PC-3 (cell line): ENCODE results near the gene GRPR. TPM values are rescaled to one million over a fixed set of nuclear protein-coding genes. Genes with fewer than 3 reads are reported as not detected.
"Not testable (repeated sequence)": the region's sequence is repeated elsewhere in the genome, so short reads cannot be mapped to it uniquely, and the experiment has no call there.

Experiments used
- ATAC-seq: fragments of 200-7000 bp; cut with Tn5 transposase; 2 replicates; pipeline ENCODE4 v1.9.1; 2020; ENCODE audit warnings: mild to moderate bottlenecking, moderate library complexity
- BruUV-seq: library from RNA; stranded (reverse); fragments of 400-500 nt; replicated peaks from 2 replicates; lab custom pipeline; 2021; lab: Mats Ljungman, UMichigan
- CTCF ChIA-PET: fragments of 300-600 bp; sonication (Branson Sonifier 250); formaldehyde crosslinking; loops from one replicate; lab custom pipeline; 2022; ENCODE audit warnings: antibody characterized with exemption; lab: Charles Lee
- POLR2A ChIA-PET: fragments of 300-600 bp; sonication (Branson Sonifier 250); formaldehyde crosslinking; loops from one replicate; lab custom pipeline; 2022; ENCODE audit warnings: antibody characterized with exemption; ENCODE audit not compliant: unreplicated experiment; lab: Charles Lee
- DNase-seq: peaks from one replicate; pipeline ENCODE4 v3.0.0-alpha.2; 2015
- H2AFZ ChIP-seq: fragments of 300-600 bp; sonication (generic); 2 replicates; pipeline ENCODE4 v1.6.0; 2016; ENCODE audit warnings: antibody characterized with exemption, low read length
- H3F3A ChIP-seq: fragments of 300-600 bp; sonication (generic); one replicate; pipeline ENCODE4 v1.6.0; 2017; ENCODE audit warnings: antibody characterized with exemption, low read length, control low read depth, mild to moderate bottlenecking; ENCODE audit not compliant: unreplicated experiment
- H3K27ac ChIP-seq: fragments of 300-600 bp; sonication (generic); 2 replicates; pipeline ENCODE4 v1.5.1; 2016; ENCODE audit warnings: mild to moderate bottlenecking, low read length
- H3K27me3 ChIP-seq: fragments of 300-600 bp; sonication (generic); 2 replicates; pipeline ENCODE4 v1.6.1; 2016; ENCODE audit warnings: low read length, mixed read lengths
- H3K36me3 ChIP-seq: fragments of 300-600 bp; sonication (generic); 2 replicates; pipeline ENCODE4 v1.6.1; 2016; ENCODE audit warnings: low read depth, mixed run types, low read length, mixed read lengths
- H3K4me1 ChIP-seq: fragments of 300-600 bp; sonication (generic); 2 replicates; pipeline ENCODE4 v1.5.1; 2016; ENCODE audit warnings: low read length; ENCODE audit not compliant: insufficient read depth
- H3K4me2 ChIP-seq: fragments of 300-600 bp; sonication (generic); 2 replicates; pipeline ENCODE4 v1.6.0; 2016; ENCODE audit warnings: low read length
- H3K4me3 ChIP-seq: fragments of 300-600 bp; sonication (generic); 2 replicates; pipeline ENCODE4 v1.5.1; 2016; ENCODE audit warnings: mild to moderate bottlenecking, low read length, mixed read lengths
- H3K79me2 ChIP-seq: fragments of 300-600 bp; sonication (generic); 2 replicates; pipeline ENCODE4 v1.6.1; 2017; ENCODE audit warnings: low read length, mixed read lengths
- H3K9ac ChIP-seq: fragments of 300-600 bp; sonication (generic); 2 replicates; pipeline ENCODE4 v1.6.0; 2016; ENCODE audit warnings: mild to moderate bottlenecking, low read length
- H3K9me2 ChIP-seq: fragments of 300-600 bp; sonication (generic); replicated peaks from 2 replicates; pipeline ENCODE4 v1.6.1; 2016; ENCODE audit warnings: mixed run types, low read length, mixed read lengths
- H3K9me3 ChIP-seq: fragments of 300-600 bp; sonication (generic); 2 replicates; pipeline ENCODE4 v1.6.1; 2016; ENCODE audit warnings: low read length, mixed read lengths
- H4K20me1 ChIP-seq: fragments of 300-600 bp; sonication (generic); 2 replicates; pipeline ENCODE4 v1.6.1; 2016; ENCODE audit warnings: low read length, mixed read lengths
- CTCF ChIP-seq: fragments of 300-600 bp; sonication (generic); conservative IDR thresholded peaks from 2 replicates; pipeline ENCODE4 v1.5.1; 2017; ENCODE audit warnings: antibody characterized with exemption, low read depth, mild to moderate bottlenecking, low read length
- EZH2 ChIP-seq: fragments of 300-600 bp; sonication (generic); IDR thresholded peaks from one replicate; pipeline ENCODE4 v1.6.1; 2017; ENCODE audit warnings: antibody characterized with exemption, mild to moderate bottlenecking, low read length; ENCODE audit not compliant: unreplicated experiment
- EZH2phosphoT487 ChIP-seq: fragments of 300-600 bp; sonication (generic); IDR thresholded peaks from 2 replicates; pipeline ENCODE4 v1.6.1; 2018; ENCODE audit warnings: mild to moderate bottlenecking, antibody characterized with exemption, low read length, borderline replicate concordance
- intact Hi-C: fragments of 100-400 bp; cut with micrococcal nuclease; formaldehyde crosslinking; loops from 2 replicates; pipeline ENCODE4 v1.9.0; 2023
- total RNA-seq: library from RNA; depleted of rRNA; stranded (reverse); fragments of >200 nt; gene quantifications from 2 replicates; pipeline ENCODE4 v1.2.3, GENCODE V29; 2014

Gene GRPR
- total RNA-seq, 1 experiment from 2014 or later: 26.5 TPM

- intact Hi-C loops: no loop called here
- no peak overlapping the region for H3K4me3 ChIP-seq
- no peaks in the 10 kb centered on the region for H3K9me2 ChIP-seq
- POLR2A ChIA-PET: no interaction called here
- no peak overlapping the region for H3K9ac ChIP-seq
- H4K20me1 ChIP-seq: no peaks in the 10 kb centered on the region
- H3K9me3 ChIP-seq: 0 out of 2 replicates have a peak, but pooled peaks cover 3% of the 10 kb centered on the region
- TF ChIP-seq EZH2 (no peak), EZH2phosphoT487 (no peak), CTCF (no peak)
- no peaks in the 10 kb centered on the region for H3K4me1 ChIP-seq
- H3K79me2 ChIP-seq: no peaks in the 10 kb centered on the region
- H2AFZ ChIP-seq: no peak overlapping the region
- H3K4me2 ChIP-seq: no peak overlapping the region
- BruUV-seq: no TSS peak
- no peak for ATAC-seq
- no peak overlapping the region for H3K27ac ChIP-seq
- no peaks in the 10 kb centered on the region for H3K27me3 ChIP-seq
- H3K36me3 ChIP-seq: no peaks in the 10 kb centered on the region
- no peak for DNase-seq
- H3F3A ChIP-seq: no peaks in the 10 kb centered on the region
- CTCF ChIA-PET: no interaction called here
Observed at GRCh38 chrX:16175329-16176061, 52.1 kb downstream of the GRPR start.

DNA sequence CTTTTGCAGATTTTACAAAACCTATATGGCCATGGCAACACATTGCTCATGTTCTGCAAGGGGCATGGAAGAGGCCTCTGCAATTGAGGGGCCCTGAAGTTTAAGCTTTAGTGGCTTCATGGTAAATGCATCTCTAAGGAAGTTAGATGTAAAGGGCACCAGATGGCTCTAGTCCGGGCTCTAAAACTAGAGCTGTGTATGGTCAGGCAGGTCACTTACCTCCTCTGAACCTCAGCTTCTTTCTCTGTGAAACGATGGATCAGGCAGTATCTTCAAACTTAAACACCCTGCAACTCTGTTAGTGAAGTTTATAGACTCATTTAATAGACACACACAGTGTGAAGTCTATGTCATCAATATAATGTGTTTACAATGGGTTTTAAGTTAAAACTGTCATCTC is 53.9 kb downstream of the GRPR start:
- Histone ChIP-seq H4K20me1 (no peaks in the 10 kb centered on the region), H3K4me1 (no peaks in the 10 kb centered on the region), H3K9me3 (0 out of 2 replicates have a peak, but pooled peaks cover 3% of the 10 kb centered on the region), H3K4me3 (no peak overlapping the region), H3K27me3 (no peaks in the 10 kb centered on the region), H3K36me3 (no peaks in the 10 kb centered on the region), H3K9me2 (no peaks in the 10 kb centered on the region), H3K27ac (no peak overlapping the region), H3K4me2 (no peak overlapping the region), H2AFZ (no peak overlapping the region), H3K9ac (no peak overlapping the region), H3K79me2 (no peaks in the 10 kb centered on the region), H3F3A (no peaks in the 10 kb centered on the region)
- TF ChIP-seq CTCF (no peak), EZH2phosphoT487 (no peak), EZH2 (no peak)
- intact Hi-C loops: no loop called here
- ChIA-PET POLR2A (no interaction called here), CTCF (no interaction called here)
- DNase-seq (no peak), ATAC-seq (no peak)
- BruUV-seq: no TSS peak

DNA sequence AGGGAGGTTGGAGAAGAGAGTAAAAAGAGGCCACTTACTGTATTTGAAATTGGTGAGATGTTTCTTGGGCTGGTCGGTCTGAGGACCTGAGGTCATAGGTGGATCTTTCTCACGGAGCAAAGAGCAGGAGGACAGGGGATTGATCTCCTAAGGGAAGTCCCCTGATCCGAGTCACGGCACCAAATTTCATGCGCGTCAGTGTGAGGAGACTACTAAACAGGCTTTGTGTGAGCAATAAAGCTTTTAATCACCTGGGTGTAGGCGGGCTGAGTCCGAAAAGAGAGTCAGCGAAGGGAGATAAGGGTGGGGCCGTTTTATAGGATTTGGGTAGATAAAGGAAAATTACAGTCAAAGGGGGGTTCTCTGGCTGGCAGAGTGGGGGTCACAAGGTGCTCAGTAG is 60.5 kb downstream of the GRPR start:
- H3K4me3 ChIP-seq, H3K9me2 ChIP-seq, H3K9ac ChIP-seq, BruUV-seq, intact Hi-C loops, CTCF ChIA-PET, H3F3A ChIP-seq, H3K27me3 ChIP-seq, H3K9me3 ChIP-seq, POLR2A ChIA-PET, H3K36me3 ChIP-seq, H3K4me2 ChIP-seq, H3K79me2 ChIP-seq, H4K20me1 ChIP-seq, H2AFZ ChIP-seq, ATAC-seq, H3K27ac ChIP-seq, DNase-seq: not testable (repeated sequence)
- peaks cover 34% of the 10 kb centered on the region for H3K4me1 ChIP-seq
